Left colon (tissue), 2 donors: Measurements from ENCODE around the gene PSMC1. TPM values are rescaled to one million over a fixed set of nuclear protein-coding genes. Genes with fewer than 3 reads are reported as not detected.

Experiments
- total RNA-seq, 2 donors: library from RNA; stranded (reverse); fragmentation: NEBNext Ultra II Directional; extraction: Animal tissue kit (Norgen Biotek cat#: 25700); gene quantifications; one replicate each; pipeline ENCODE4 v1.2.1, GENCODE V29; 2021
- donor health status: DM: no; HTN: no; CAD: no.
- donor health status: DM: yes; HTN: yes; CAD: no.

PSMC1 gene
- total RNA-seq, 2 donors from 2014 or later = 65.6 to 72.1 TPM

Other genes starting within 250 kb of the PSMC1 start
- under 1 TPM; 0.15 to 0.59 TPM for gene KCNK13, start 194.6 kb upstream of the PSMC1 start, total RNA-seq
- gene NRDE2, start 75.4 kb downstream of the PSMC1 start, total RNA-seq = 10 to 100 TPM; 19.4 to 25.1 TPM
- gene CALM1, start 140.5 kb downstream of the PSMC1 start, total RNA-seq = 100 to 1,000 TPM; 756 to 776 TPM